GM19455 (cell line): ENCODE data around the gene RTTN.

Experiments
- ATAC-seq: cut with Tn5 transposase; IDR thresholded peaks from one replicate; pipeline ENCODE4 v1.9.1; 2021; ENCODE audit not compliant: unreplicated experiment

Gene RTTN

DNA sequence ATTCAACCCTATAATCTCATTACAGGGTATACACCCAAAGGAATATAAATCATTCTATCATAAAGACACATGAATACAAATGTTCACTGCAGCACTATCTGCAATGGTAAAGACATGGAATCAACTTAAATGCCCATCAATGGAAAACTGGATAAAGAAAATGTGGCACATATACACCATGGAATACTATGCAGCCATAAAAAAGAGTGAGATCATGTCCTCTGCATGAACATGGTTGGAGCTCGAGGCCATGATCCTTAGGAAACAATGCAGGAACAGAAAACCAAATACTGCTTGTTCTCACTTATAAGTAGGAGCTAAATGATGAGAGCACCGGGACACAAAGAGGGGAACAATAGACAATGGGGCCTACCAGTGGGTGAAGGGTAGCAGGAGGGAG, 169.3 kb downstream of the RTTN start:
- ATAC-seq, result no peak

DNA sequence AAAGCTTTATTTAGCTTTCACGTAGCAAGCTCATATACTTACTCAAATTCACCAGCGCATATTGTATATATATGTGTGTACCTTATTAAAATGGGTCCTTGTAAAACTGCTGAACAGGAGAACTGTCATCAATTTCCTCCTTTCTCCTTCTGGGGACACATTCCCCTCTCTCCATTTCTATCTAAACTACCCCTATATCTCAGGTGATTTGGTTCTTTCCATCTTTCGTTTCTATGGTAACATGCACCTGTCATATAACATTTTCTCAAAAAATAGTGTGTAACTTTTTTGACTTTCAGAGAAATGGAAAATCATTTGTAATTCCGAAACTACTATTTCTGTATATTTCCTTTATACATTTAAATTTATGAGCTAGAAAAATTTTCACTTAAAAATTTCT, 174.3 kb downstream of the RTTN start:
- ATAC-seq, result no peak

DNA sequence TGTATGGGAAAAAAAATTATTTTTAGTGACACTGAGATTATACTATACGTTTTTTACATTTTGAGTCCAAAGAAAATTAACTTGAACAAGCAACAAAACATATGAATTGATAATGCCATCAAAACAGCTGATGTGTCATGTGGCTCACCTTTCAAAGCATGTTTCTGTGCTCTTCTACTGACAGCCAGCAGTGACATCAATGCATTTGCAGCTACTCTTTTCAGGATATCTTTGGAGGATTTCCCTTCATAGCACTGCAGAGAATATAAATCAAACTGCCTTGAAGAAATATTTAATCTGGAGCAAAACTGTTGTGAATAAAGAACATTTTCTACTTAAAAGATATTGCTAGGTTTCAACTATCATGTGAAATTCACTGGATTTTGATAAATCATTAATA, 174.8 kb downstream of the RTTN start:
- ATAC-seq, result no peak

DNA sequence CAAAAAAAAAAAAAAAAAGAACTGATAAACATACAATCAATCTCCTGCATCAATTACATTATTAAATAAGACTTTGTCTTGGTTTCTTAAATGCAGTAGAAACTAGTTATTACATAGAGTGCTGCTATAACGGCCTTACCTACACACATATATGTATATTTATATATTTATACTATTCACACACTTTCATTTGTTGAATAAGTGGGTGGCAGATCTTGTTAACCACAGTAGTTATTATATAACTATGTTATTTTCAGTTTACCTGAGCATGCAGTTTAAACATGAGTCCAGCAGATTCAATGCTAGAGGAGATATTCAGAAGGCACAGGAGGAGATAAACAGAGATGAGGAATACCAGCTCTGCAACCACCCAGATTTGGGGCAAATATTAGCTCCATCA, 176.3 kb downstream of the RTTN start:
- no peak for ATAC-seq

DNA sequence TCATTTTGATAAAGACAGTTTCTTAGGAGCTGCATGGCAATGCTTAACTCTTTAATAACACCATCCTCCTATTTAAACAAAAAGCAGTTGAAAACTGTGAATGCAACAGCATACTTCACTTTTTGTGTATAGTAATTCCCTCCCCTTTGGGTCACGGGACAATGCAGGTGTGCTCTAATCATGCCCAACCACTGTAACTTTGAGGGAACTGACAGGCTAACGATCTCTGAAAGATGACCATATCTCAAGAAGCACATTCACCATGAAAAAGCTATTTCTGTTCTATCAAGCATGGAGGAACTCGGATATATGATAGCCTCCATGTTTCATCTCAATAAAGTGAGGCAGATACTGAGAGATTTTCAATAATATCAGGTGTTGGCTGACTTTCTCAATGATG, 176.8 kb downstream of the RTTN start:
- no peak for ATAC-seq

DNA sequence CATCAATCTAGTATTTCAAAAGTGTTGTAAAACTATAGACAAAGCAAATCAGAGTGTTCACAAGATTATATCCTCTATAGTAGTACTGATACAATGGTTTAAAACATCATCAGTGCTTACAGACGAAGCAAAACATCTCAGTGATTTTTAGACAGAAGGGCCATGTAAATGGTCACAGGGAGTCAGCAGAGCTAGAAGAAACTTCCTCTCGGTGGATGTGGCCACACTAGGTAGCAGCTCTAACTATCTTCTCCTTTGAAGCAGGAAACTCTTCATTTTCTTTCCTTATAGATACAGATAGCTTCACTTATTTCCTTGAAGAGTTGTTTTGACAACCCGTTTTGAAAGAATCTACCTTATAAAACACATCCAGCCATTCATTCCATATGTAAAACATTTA, 177.4 kb downstream of the RTTN start:
- no peak for ATAC-seq

DNA sequence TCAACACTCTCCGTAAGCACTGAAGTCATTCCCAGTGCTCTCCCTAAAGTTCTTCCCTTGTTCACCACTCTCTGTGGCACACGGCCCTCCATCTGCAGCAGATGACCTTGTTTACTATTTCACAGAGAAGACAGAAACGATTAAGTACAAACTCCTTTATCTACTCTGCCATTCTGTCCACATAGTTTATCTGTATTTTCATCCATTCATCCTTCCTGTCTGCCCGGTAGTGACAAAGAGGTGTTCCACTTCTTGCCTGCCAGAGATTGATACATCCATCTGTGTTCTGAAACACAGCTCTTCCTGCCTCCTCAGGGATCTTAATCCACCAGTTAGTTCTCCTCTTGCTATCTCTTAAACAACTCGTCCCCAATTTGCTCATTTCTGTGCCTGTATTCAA, 179.9 kb downstream of the RTTN start:
- no peak for ATAC-seq

DNA sequence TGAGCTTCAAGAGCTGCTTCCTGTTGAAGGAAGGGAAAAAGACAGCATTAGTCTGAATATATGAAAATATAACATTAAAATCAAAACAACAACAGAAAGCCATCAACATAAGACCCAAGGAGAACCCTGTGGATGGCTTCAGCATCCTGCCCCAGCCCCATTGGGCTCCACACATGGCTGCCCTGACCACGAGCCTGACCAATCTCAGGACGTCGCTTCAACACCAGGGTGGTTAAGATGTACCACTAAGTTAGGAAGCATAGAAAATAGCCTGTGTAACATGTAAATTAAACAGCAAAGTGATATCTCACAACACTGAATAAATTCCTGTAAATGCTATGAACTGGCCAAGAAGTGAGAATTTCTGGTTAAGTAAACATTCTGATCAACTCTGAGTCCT, 180.7 kb downstream of the RTTN start:
- no peak for ATAC-seq

DNA sequence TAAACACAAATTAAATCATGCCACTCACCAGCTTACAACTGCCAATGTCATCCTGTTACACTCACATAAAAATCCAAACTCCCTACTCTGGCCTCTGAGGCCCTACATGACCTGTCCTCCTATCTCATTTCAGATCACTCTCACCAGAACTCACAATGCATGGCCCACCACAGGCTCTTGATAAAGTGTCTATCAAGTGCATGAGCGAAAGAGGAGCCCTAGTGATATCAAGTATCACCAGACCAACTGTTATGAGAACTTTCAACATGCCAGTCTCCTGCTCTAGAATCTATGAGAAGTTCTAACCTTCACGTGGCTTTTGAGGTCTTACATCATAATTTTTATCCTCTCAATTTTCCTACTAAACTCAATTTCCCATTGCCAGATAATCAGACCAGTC, 181.4 kb downstream of the RTTN start:
- ATAC-seq, result no peak

DNA sequence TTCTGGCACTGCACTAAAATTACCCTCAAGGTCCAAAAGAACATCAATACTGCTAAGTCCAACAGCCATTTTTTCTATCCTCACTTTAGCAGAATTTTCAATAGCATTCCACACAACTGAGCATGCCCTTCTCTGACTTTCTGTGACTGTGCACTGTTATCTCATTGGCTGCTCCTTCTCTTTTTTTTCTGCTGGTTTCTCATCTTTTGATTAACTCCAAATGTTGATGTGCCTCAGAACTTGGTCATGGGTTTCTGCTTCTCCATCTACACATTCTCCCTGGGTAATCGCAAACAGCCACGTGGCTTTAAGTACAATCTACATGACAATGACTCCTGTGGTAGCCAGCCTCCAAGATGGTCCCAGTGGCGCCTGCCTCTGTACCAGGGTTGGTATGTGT, 182.9 kb downstream of the RTTN start:
- ATAC-seq, result no peak

DNA sequence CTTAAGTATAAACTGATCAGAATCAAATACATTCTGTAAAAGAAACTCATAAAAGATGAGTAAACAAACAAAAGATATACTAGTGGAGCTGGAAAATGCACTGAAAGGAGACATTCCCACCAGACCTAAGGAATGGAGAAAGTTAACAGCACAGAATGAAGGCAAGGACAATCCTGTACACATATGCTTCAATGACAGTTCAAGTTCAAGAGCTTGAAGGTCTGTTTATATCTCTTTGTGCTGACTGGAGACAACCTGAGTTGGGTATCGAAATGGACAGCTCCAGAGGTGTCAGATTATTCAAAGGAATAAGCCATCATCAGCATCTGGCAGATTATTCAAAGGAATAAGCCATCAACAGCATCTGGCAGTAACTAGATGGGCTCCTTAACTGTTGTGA, 184.0 kb downstream of the RTTN start:
- ATAC-seq, result no peak

DNA sequence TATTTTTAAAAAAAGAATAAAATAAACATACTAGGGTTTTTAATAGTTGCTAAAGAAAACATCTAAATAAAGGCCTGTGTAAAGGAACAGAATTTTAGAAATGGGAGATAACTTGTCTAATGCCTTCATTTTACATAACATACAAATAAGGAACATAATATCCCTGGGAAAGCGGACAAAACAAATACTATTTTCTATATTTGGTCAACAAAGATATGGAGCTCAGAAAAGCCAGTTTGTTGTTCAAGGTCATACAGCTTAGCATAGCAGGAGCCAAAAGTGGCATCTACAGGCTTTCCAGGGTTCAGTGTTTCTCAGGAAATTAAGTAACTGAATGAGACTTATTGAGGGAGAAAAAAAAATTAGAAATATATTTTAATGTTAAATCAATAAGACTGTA, 184.4 kb downstream of the RTTN start:
- no peak for ATAC-seq

DNA sequence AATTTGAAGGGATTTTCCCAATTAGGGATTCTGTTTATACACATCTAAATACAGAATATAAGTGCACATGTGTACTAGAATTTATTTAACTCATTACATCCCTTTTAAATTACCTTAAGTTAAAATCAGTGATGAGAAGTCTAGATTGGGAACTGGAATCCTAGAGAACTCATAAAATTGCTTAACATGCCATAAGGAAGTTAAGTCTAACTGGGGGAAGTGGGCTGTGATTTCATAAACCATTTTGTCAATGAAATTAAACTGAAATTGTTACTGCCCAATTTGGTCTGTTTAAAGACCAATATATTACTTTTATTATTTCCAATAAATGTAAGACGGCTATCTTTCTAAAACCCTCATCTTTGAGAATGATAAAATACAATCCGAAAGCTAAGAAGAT, 185.5 kb downstream of the RTTN start:
- no peak for ATAC-seq

DNA sequence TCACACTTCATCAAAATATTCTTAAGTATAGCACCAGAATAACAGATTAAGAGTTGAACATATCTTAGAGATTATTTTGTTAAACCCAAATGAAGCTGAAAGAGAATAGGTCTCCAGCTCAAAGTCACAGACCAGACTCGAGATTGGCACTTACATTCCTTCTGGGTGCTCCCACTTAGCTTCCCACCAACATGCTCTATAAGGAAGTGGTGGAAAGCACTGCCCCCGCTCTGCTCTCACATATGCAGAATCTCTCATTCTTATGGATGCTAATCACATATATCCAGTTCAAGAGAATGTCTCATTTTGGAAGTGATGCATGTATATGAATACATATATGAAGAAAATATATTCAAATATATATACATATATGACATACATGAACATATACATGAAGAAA, 186.4 kb downstream of the RTTN start:
- ATAC-seq, result no peak

DNA sequence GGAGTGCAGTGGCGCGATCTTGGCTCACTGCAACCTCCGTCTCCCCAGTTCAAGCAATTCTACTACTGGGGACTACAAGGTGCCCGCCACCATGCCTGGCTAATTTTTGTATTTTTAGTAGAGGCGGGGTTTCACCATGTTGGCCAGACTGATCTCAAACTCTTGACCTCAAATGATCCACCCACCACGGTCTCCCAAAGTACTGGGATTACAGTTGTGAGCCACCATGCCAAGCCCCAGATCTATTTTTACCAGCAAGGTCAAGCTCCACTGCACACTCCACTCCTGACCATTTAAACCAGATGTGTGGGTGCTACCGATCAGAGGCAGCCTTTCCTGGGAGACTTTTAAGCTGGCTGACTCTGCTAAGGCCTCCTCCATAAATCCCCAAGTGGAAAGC, 190.4 kb downstream of the RTTN start:
- no peak for ATAC-seq

DNA sequence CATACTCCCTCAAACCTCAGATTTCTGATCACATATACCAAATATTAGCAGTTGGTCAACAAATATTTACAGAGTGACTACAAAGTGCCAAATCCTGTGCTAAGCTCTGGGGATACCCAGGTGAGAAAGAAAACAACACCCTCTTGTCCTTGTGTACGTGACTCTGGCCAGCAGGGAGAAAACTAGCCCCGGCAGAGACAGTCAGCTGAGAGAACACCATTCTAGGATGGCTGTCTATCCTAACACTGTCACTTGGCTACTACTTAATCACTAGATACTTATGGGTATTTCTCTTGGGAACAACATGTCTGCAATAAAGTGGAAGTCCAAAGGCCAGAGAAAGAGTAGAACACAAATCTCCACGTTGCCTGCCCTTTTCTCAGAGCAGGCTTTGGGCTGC, 199.9 kb downstream of the RTTN start:
- ATAC-seq, result no peak

DNA sequence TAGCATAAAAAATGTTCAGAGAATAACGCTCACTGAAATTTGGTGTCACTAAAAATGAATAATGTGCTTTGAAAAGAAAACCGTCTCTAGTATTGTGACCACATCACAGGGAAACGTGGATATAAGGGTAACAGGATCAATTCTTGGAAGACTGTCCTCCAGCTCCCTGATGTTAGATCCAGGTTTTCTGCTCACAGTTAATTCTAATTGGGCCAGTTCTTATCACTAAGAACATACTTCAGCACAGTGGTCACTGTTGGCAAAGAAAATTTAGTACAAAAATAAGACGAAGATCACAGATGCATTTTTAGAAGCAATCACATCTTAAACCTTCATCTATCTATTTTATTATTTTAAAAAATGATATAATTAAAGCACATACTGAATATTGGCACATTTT, 200.8 kb downstream of the RTTN start:
- no peak for ATAC-seq

DNA sequence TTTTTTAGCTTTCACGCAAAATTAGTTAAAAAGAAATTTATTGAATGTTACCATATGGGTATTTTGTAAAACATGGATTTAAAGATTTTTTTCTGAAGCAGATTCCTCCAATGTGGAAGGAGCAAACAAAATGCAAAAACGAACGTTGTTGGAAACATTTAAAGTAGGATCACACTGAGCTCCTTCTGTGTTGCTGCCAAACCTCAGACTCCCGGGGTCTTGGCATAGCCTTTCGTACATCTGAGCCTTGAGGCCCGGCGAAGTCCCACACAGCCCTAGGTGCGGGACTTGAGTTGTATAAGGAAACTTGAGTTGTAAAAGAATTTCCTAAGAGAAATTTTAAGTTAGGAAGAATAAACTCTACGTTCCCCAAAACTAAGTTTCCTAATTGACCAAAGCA, 205.8 kb downstream of the RTTN start:
- no peak for ATAC-seq

DNA sequence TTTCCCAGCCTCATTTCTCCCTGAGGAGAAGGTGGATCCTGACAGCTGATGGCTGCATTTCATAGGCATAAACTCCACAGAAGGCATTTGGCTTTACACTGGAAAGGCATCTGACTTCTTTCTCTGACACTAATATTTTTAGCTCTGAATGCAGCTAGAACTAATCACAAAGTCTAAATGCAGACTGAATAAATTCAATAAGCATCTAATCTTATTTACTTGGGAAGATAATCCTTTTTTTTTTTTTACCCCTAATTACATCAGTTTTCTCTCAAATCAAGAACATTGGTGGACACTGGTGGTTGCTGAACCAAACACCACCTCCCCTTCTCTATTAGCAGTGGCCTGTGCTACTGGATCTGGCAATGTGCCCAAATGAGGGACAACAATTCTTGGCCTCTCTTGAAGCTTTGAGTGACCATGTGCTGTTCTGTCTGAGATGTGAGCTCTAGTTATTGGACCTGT, 206.9 kb downstream of the RTTN start:
- ATAC-seq, result no peak

DNA sequence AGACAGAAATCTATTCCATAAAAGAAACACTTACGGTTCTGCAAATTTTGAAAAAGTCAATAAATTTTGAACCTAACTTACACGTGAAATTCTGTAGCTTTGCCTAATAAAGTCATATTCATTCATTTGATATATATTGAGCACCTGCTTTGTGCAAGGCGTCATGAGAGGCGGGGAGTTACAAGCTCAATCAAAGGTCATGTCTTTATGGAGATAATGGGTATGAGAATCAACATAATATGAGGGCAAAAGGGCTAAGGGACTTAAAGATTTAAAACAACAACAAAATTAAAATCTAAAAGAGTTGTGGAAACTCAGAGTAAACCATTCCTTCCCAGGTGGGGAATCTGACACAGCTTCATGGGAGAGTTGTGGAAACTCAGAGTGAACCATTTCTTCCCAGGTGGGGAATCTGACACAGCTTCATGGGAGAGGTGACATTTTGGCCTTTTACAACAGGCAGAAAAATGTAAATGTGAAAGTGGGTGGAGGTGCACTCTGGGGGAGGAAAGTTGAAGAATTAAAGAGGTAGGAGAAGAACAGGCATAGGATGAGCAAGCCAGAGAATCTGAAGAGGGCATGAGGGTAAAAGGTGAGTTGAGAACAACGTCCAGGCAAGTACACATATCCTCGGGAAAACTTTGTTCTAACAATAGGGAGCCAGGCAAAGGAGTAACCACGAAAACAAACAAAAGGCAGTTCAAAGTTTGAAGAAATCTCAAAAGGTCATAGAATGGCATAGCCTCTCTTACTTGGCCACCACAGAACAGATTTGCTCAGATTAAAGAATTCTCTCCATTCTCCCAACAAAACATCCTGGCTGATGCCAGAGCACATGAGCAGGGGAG, 208.3 kb downstream of the RTTN start:
- ATAC-seq, result no peak

DNA sequence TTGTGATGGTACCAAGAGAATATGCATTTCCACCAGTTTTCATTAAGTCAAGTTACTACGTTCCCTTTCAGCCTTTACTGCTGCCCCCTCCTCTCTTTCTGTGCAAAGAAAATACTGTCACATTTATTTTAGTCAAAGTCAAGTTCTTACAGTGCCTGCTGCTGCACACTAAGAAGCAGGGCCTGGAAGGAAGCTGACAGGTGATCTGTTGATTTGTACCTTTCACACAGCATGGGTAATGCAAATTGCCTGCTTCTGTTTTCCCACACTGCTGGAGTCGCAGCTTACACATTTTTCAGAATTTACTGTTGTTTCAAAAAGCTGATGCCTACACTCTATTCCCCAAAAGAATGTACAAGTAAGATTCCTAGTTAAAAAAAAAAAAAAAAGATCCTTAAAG, 209.1 kb downstream of the RTTN start:
- no peak for ATAC-seq

DNA sequence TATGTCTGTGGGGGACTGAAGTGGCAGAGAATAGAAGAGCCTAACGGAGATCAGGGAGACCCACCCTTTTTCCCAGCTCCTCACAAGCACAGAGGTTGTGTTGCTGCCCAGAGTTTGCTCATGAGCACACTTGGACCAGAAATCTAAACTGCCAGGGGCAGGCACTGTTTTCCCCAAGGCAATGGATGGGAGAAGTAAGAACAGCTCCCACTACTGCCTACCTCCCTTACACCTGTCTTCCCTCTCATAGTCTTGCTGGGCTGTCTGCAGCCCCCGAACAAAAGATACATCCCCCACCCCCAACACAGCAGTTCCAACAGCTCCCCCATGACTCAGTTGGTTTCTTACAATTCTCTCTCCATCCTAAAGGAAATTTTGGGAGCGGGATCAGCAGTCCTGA, 209.7 kb downstream of the RTTN start:
- ATAC-seq, result no peak

DNA sequence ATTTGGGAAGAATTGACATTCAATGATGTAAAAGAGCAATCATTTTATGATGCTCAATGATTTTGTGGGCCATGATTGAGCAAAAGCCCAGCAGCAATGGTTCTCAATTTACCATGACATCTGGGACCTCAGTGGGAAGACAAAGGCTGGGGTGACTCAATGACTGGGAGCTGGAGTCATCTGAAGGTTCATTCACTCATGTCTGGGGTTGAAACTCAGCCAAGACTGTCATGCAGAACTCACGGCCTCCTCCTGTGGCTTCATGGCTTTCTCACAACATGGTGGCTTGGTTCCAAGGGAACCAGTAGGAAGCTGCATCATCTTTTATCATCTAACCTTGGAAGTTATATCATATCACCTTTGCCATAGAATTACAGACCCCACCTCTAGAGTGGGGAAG, 212.7 kb downstream of the RTTN start:
- ATAC-seq, result no peak
